H1 (cell line): Measurements from ENCODE around the gene MEIS2. TPM values are rescaled to one million over a fixed set of nuclear protein-coding genes. Genes with fewer than 3 reads are reported as not detected.

ENCODE experiments used
- CBX8 ChIP-seq: fragments of 300-800, 300-1000 bp; sonication (generic); IDR thresholded peaks from 2 replicates; pipeline ENCODE4 v1.7.1; 2016; ENCODE audit warnings: low read depth, low read length, borderline replicate concordance
- KDM5A ChIP-seq: fragments of 200-600 bp; IDR thresholded peaks from 2 replicates; pipeline ENCODE4 v1.7.1; 2012; ENCODE audit warnings: mild to moderate bottlenecking, low read length, inconsistent platforms, mixed read lengths
- ZNF274 ChIP-seq: IDR thresholded peaks from 2 replicates; pipeline ENCODE4 v1.7.0; 2012; ENCODE audit warnings: low read length, borderline replicate concordance; ENCODE audit errors: extremely low read depth
- polyA plus RNA-seq, 7 experiments: library from polyadenylated mRNA; depleted of rRNA in 3 of 7; stranded (reverse) in 5 of 7; unstranded in 2 of 7; fragments of >200 nt in 5 of 7; fragments of 200-250 nt in 2 of 7; gene quantifications; 1 replicate in 5 of 7; 2 replicates in 1 of 7; 4 replicates in 1 of 7; pipeline versions ENCODE4 v1.2.1 to v1.2.3, GENCODE V29; 2011 to 2013; ENCODE audit warnings: missing spikeins in 2 of 7, mixed read lengths in 2 of 7
- total RNA-seq: library from RNA; stranded (reverse); fragmentation: NEBNext Ultra II Directional; extraction: Animal tissue kit (Norgen Biotek cat#: 25700); gene quantifications from 2 replicates; pipeline ENCODE4 v1.2.1, GENCODE V29; 2021

MEIS2 gene
- total and polyA plus RNA-seq, 2 of the 8 experiments (the other 6 are each of a cell fraction or from before 2014, with no cell fraction given) = 0.22 to 1.2 TPM

DNA sequence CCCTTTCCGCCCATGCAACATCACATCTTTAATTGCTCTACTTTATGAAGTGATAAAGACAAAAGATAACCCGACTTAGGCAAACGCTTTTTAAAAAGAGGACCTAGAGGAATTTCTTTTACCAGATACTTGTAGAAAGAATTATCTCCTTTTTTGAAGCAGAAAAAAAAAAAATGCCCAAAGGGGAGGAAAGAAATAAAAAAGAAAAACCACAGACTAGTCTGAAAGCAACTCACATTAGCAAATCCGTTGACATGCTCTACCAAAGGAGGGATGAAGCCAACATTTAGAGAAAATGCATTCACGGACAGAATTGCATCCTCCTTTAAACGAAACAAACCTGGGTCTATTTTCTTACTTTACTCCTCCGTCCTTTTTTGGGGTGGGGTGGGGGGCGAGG, 213.6 kb downstream of the MEIS2 start (continued):
- TF ChIP-seq CBX8 (peak; percentile 43; the same call in 1 of the 2 replicates), ZNF274 (no peak), KDM5A (no peak)
